GM21786 (cell line): Measurements from ENCODE around the gene KAT8.
"Not testable (repeated sequence)": the region's sequence is repeated elsewhere in the genome, so short reads cannot be mapped to it uniquely, and the experiment has no call there.

Experiments used
- ATAC-seq: cut with Tn5 transposase; IDR thresholded peaks from one replicate; pipeline ENCODE4 v1.9.1; 2021; ENCODE audit not compliant: unreplicated experiment

The KAT8 gene

DNA sequence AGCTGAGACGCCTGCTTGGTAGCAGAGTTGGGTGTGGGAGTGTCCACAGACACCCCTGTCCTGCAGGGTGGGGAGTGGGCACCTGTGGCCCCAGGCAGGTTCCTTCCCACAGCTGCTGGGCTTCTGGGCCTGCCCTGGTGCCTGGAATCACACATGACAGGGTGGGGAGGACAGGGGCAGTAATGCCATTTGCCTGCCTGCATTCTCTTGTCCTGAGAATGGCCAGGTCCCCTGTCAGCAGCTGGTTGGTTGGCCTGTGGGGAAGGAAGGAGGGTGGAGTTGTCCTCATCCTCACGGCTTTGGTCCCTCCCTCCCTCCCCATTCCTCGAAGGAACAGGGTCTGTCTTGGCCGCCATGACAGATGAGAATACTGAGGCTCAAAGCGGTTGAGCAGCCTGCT, 33.9 kb upstream of the KAT8 start:
- no peak for ATAC-seq

DNA sequence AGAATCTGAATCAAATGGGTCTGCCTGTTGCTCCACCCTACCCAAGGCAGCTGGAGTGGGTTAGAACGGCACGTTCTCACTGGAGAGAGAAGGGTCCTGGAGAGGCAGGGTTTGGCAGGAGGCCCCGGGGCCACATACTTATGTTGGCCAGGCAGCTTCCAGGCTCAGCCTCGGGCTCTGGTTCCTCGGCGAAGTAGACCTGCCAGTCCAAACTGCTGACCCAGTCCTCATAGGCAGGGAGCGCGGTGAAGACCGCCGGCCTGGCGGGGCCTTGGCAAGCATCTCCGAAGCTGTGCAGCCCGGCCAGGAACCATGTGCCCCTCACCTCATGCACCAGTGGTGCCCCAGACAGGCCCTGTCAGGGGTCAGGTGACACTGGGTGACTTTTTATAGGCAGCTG, 33.5 kb upstream of the KAT8 start:
- no peak for ATAC-seq

DNA sequence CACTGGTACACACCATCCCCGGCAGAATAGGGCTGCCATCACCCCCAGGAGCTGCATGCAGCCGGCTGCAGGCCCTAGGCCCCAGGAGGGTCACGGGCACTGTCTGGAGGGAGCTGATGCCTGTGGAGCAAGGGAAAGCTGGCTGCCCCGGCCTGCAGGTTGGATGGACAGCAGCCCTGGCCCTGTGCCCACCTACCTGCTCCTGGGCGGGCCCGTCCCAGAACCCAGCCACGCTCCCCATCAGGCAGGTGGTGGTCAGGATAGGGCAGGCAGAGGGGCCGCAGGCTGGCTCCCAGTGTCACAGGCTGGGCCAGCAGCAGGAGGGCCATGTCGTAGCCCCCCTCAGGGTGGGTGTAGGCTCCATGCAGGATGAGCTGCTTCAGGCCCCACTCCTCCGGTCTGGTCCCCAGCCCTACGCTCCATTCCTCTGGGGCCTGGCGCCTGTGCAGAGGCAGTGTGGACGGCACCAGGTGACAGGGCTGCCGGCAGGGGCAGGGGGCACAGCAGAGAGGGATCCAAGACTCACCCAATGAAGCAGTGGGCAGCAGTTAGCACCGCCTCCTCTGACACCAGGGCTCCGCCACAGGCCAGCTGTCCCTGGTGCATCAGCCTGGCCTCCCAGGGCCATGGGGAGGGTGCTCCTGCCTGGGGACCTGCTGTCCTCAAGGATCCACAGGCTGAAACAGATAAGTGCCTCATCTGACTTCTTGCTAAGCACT, 32.7 kb upstream of the KAT8 start:
- no peak for ATAC-seq

DNA sequence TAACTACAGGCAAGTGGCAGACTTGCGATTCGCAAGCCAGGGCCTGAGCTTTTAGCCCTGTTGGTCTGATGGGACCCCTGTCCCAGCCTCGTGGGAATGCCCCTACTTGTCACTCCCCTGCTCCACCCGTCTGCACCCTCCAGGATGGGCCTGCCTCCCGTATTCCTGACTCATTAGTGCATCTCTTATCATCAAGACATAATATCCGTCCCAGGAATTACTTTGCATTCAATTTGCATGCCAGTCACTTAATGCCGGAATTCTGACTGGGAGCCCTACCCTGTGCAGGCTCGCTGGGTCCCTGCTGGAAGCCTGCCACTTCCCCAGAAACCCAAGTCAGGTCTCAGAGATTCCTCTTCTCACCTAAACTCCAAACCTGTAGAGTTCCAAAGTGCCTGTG, 32.1 kb upstream of the KAT8 start:
- no peak for ATAC-seq

DNA sequence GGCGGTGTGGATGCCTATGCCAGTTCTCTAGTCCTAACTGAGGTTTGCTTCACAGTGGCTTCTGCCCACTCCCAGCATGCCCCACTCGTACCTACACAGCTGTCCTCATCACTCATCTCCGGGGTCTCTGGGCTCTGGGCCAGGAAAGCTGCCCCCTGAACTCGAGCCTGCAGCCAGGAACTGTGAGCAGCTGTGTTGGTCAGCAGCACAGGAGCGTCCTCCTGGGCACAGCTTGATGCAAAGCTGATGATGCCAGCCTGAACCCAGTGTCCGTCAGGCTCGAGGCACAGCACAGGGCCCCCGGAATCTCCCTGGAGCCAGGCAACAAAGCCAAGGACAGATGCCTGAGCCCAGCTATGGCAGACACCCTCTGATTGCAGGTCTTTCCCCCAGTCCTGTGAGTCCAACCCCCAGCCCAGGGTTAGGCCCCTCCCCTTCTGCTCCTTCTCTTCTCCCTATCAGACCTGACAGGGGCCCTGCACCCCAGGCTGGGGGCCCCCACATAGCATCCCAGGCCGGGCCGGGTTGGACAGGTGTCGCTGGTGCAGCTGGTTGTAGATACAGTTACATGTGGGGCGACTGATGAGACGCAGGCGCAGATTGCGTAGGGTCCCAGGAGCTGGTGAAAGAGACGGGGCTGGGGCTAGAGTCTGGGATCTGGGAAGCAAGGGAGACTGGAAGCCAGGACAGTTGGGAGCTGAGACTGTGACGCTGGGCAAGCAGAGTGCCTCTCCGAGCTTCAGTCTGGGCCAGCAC, 31.4 kb upstream of the KAT8 start:
- ATAC-seq: no peak

DNA sequence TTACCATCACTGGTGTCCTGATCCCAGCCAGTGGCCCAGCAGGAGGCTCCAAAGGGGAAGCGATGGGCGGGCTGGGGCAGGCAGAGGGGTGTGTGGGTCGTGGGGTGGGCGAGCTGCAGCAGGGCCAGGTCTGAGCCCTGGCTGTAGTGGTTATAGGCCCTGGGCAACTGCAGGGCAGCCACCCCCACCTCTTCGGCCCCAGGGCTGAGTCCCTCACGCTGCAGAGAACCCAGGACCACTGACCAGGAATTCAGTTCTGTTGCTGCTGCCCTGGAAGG, 30.9 kb upstream of the KAT8 start:
- ATAC-seq: no peak

DNA sequence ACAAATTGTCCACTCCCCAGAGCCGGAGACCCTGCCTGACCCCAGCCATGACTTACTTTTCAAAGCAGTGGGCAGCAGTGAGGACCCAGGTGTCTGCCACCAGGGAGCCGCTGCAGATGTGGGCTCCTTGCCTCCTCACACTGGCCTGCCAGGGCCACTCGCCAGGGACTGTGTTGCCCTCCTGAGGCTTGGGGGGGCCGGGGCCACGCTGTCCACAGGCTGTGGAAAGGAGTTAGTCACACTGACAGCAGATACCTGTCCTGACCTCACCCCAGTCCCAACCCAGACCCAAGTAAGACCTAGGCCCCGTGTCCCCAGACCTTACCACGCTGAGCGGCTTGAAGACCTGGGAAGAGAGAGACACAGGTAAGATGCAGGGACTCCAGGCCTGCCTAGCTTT, 30.0 kb upstream of the KAT8 start:
- ATAC-seq: no peak

DNA sequence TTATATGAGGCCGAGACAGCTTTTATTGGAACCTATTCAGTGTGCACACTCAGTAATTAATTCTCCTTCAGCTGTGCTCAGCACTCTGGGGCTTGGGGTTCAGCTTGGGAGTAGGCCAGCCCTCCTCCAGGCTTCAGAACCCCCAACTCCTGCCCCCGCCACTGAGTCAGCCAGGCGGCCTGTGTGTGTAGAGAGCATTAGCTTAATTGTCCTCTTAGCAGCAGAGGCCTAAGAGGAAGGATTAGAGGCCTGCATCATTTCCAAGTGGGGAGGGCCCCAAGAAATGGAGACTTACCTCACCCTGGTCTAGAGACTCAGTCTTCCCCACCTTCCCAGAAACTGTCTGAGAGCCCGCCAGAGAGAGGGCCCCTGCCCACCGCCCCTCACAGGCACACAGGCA, 29.5 kb upstream of the KAT8 start:
- ATAC-seq: no peak

DNA sequence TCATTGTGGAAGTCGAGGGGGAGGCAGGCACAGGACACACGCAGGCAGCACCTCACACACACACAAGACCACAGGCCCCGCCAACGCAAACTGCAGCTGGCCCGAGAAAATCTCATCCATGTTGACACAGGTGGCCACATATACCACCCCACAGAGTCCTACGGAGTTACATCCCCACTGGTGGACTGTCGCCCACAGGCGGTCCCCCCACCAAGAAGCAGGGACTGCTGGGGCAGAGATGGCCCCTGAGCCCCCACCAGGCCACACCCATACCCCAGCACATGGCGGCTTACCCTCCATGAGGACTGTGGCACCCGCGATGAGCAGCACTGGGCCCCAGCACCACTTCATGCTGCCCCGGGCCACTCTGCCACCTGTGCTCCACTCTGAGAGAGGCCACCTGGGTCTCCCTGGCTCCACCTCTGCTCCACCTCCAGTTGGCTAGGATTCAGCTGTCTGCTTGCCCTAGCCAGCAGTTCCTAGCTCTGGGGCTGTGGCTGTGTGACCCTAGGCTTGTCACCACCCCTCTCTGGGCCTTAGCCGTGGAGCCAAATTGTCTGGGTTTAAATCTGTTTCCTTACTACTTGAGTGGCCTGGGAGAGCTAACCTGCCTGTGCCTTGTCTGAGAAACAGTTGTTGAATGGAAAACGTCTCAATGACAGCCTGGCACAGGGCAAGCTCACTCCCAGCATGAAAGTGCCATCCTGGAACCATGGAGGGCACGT, 28.8 kb upstream of the KAT8 start, which contains the start of gene PRSS53:
PRSS53 (minus strand) TSS at position 485 of the 725 bp plus-strand sequence; CDS start at position 351, 134 bp downstream.
- ATAC-seq: no peak

DNA sequence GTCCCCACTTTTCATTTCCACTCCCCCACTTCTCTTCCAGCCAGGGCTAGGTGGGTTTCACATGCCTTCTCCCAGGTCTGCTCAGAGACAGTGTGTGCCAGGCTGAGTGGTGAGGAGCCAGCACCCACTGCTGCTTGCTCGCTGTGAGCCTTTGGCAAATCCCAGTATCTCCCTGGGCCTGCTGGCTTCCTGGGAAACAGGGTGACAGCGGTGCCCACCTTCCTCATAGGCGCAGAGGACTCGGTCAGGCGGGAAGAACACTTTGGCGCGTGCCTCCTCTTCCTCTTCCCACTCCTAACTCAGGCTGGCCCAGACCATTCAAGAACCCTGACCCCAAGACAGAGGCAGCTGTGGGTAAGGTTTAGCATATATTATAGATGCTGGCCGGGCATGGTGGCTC, 28.3 kb upstream of the KAT8 start:
- no peak for ATAC-seq

DNA sequence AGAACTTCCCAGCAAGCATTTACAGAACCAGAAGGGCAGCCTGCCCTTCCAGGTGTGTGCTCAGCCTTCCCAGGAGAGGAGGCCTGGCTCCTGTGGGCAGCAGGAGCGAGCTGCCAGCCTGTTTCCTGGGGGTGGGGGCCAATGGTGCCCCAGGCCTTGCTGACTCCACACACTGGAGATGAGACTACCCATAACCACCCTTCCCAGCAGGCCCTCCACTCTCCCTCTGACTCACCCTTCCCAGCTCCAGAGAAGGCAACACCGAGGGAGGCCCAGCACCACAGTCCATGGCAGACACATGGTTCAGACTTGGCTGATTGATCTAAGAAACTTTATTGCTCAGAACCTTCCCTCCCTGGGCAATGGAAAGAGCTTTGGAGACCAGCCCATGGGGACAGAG, 26.9 kb upstream of the KAT8 start:
- no peak for ATAC-seq

DNA sequence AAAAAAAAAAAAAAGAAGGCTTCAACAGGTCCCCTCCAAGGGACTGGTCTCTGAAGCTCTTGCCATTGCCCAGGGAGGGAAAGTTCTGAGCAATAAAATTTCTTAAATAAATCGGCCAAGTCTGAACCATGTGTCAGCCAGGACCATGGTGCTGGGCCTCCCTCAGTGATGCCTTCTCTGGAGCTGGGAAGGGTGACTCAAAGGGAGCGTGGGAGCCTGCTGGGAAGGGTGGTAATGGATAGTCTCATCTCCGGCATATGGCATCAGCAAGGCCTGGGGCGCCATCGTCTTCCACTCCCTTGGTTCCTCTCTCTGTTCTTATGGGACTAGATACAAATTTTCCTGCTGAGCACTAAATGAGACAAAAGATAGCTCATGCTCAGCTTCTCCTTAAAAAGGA, 25.1 kb upstream of the KAT8 start:
- no peak for ATAC-seq

DNA sequence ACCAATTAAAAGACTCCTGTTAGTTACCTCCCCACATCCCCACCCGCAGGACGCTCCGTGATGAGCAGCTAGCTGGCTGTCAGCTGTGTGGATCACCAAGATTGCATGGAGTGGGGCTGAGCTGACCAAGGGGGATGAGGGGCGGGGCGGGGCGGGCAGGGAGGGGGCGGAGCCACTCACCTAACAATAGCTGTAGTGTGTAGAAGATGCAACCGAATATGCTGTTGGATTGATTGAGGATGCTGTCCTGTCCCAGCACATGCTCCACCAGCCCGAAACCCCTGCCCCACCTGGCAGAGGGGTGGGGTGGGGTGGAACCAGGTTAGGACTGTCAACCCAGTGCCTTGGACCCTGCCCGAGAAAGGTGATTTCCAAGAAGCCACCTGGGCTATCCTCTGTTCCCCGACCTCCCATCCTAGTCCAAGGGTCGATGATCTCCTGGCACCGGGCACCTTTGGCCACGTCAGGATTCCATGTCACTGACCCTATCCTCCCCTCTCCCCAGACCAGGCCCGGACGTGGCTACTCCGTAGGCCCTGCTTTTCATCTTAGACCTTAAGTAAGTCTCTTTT, 24.2 kb upstream of the KAT8 start:
- no peak for ATAC-seq

DNA sequence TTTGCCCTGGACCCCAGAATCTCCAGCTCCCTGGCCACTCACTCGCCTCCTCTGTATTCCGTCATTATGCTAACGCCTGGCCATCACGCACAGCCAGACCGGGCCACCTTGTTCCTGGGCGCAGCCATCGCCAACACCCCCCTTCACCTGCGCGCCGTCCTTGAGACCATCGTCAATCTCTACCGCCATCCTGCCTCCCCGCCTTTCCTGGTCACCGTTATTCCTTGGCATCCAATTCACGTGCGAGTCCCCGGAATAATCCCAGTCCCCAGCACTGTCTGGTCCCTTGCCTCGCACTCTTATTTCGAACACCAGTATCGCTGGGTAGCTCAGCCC, 23.4 kb upstream of the KAT8 start:
- ATAC-seq: no peak

DNA sequence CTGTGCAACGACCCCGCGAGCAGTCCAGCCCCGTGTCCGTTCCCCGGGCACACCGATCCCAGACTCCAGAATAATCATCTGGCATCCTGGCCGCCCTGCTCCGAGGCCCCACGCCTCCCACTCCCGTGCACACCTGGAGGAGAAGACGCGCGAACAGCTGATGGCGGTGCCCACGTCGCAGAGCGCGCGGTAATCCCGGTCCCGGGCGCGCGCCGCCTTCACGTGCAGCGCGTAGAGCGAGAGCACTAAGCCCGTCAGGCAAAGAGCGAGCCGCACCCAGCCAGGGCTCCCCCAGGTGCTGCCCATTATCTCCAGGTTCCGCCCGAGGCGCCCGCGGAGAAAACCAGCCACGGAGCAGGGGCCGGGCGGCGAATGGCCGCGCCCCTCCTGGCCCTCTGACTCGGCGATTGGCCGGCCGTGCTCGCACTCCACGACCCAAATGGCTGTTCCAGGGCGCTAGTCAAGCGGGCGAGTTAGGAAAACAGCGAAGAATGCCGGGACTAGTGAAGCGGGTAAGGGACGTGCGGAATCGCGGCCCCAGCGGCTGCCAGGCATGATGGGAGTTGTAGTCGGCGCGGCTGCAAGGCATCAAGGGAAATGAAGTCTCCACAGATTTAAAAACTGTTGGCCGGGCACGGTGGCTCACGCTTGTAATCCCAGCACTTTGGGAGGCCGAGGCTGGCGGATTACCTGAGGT, 22.9 kb upstream of the KAT8 start, which contains the start of gene VKORC1:
VKORC1 (minus strand) TSS at position 374 of the 697 bp plus-strand sequence; CDS start at position 306, 68 bp downstream.
- peak; percentile 85 for ATAC-seq

DNA sequence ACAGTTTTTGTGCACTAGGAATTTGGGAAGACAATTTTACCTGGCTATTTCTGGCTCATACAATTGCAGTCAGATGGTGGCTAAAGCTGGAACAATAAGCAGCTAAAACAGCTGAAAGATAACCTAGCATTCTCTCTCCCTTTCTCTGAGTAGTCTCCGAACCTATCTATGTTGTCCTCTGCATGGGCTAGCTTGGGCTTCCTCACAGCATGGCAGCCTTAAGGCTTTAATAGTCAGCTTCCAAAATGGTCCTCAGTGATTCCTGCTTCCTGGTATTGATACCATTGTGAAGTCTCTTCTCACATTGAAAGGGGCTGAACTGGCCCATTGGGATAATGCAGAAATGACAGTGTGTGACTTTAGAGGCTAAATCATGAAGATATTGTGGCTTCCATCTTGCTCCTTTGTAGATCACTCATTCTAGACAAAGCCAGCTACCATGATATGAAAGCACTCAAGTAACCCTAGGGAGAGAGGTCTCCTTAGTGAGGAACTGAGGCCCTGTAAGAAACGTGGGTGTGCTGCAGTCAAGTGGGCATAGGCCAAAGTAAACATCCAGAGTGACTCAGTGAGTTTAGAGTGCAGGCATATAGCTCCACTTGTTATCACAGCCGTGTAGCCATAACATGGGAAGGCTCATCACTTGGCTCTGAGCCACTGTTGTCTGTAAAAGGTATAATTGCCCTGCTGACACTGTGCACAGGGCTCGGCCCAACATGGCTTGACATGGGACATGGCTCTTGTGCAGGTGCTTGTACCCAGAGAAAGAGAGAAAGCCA, 17.4 kb upstream of the KAT8 start:
- ATAC-seq: no peak

DNA sequence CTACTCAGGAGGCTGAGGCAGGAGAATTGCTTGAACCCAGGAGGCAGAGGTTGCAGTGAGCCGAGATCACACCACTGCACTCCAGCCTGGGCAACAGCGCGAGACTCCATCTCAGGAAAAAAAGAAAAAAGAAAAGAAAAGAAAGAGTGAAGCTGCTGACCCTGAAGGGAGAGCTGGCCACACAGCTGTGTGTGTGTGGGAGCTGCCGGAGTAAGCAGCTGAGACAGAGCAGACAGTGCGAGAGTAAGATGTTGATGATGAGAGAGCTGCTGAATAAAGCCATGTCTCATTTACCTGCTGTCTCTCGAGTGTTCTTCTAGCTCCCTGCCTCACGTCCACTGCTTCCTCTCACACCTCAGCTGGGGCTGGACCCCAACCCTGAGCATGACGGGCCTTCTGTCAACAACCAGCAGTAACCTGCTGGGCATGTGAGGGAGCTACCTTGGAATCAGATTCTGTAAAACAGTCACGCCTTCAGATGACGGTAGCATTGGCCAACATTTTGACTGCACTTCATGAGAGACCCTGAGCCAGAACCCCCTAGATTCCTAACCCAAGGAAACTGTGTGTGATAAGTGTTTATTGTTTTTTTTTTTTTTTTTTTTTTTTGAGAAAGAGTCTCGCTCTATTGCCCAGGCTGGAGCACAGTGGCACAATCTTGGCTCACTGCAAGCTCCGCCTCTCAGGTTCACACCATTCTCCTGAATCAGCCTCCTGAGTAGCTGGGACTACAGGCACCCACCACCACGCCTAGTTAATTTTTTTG, 16.4 kb upstream of the KAT8 start:
- ATAC-seq: not testable (repeated sequence)

DNA sequence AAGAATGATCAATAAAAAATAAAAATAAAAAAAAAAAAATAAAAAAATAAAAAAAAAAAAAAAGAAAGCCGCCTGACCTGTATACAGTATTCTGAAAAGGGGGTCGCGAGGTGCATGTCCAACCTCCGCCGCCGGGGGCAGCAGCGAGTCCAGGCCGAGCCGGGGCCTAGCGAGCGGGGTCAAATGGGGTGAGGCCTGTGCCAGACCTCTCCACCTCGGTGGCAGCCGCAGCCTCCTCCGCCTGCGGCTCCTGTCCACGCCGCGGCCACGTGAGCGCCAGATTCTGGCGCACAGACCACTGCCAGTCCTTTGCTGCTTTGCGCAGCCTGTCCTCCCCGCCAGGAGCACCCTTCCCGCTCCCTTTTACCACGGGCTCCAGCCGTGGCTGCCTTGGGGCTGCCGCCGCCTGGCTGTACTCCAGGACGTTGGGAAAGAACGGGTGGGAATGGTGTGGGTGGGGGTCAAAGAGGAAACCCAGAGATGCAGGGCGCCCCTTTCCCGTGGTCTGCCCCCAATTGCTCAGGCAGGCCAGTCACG, 11.7 kb upstream of the KAT8 start:
- no peak for ATAC-seq
